HEK293 (cell line): ENCODE measurements around the gene KLHL5.

Experiments
- GLIS1 ChIP-seq: fragments of 450-650 bp; formaldehyde crosslinking; IDR thresholded peaks from 2 replicates; pipeline ENCODE4 v1.5.1; 2016; ENCODE audit warnings: missing biosample characterization, missing genetic modification characterization
- HOXD13 ChIP-seq: sonication (generic); formaldehyde crosslinking; IDR thresholded peaks from 2 replicates; pipeline ENCODE4 v1.8.0; 2022; ENCODE audit warnings: missing genetic modification reagents, borderline replicate concordance
- SP2 ChIP-seq: fragments of 450-650 bp; formaldehyde crosslinking; IDR thresholded peaks from 2 replicates; pipeline ENCODE4 v1.5.1; 2016; ENCODE audit warnings: missing biosample characterization, missing genetic modification characterization
- ZFHX2 ChIP-seq: fragments of 450-650 bp; formaldehyde crosslinking; conservative IDR thresholded peaks from 2 replicates; pipeline ENCODE4 v1.5.1; 2016; ENCODE audit warnings: missing biosample characterization, missing genetic modification characterization
- ZNF133 ChIP-seq: fragments of 450-650 bp; formaldehyde crosslinking; IDR thresholded peaks from 2 replicates; pipeline ENCODE4 v1.5.1; 2016; ENCODE audit warnings: missing biosample characterization, missing genetic modification characterization
- ZNF175 ChIP-seq: fragments of 450-650 bp; formaldehyde crosslinking; IDR thresholded peaks from 2 replicates; pipeline ENCODE4 v1.5.1; 2016; ENCODE audit warnings: missing biosample characterization, missing genetic modification characterization
- ZNF223 ChIP-seq: fragments of 450-650 bp; formaldehyde crosslinking; IDR thresholded peaks from 2 replicates; pipeline ENCODE4 v1.5.1; 2016; ENCODE audit warnings: missing biosample characterization, missing genetic modification characterization
- ZNF335 ChIP-seq: fragments of 450-650 bp; formaldehyde crosslinking; conservative IDR thresholded peaks from 2 replicates; pipeline ENCODE4 v1.5.1; 2016; ENCODE audit warnings: missing biosample characterization, missing genetic modification characterization
- ZNF366 ChIP-seq: fragments of 450-650 bp; formaldehyde crosslinking; conservative IDR thresholded peaks from 2 replicates; pipeline ENCODE4 v1.5.1; 2016; ENCODE audit warnings: missing biosample characterization, missing genetic modification characterization
- ZNF501 ChIP-seq: fragments of 450-650 bp; formaldehyde crosslinking; IDR thresholded peaks from 2 replicates; pipeline ENCODE4 v1.5.1; 2016; ENCODE audit warnings: missing biosample characterization, missing genetic modification characterization
- ZNF555 ChIP-seq: fragments of 450-650 bp; formaldehyde crosslinking; conservative IDR thresholded peaks from 2 replicates; pipeline ENCODE4 v1.5.1; 2017; ENCODE audit warnings: missing biosample characterization, mild to moderate bottlenecking, missing genetic modification characterization, inconsistent platforms
- ZNF707 ChIP-seq: fragments of 450-650 bp; formaldehyde crosslinking; IDR thresholded peaks from 2 replicates; pipeline ENCODE4 v1.5.1; 2016; ENCODE audit warnings: missing biosample characterization, missing genetic modification characterization
- ZNF777 ChIP-seq: fragments of 450-650 bp; formaldehyde crosslinking; IDR thresholded peaks from 2 replicates; pipeline ENCODE4 v1.5.1; 2017; ENCODE audit warnings: missing biosample characterization, missing genetic modification characterization, borderline replicate concordance
- ZNF837 ChIP-seq: fragments of 450-650 bp; formaldehyde crosslinking; IDR thresholded peaks from 2 replicates; pipeline ENCODE4 v1.5.1; 2016; ENCODE audit warnings: missing biosample characterization, missing genetic modification characterization
- ZNF843 ChIP-seq: fragments of 450-650 bp; formaldehyde crosslinking; IDR thresholded peaks from 2 replicates; pipeline ENCODE4 v1.5.1; 2016; ENCODE audit warnings: missing biosample characterization, missing genetic modification characterization
- ZXDB ChIP-seq: fragments of 450-650 bp; formaldehyde crosslinking; IDR thresholded peaks from 2 replicates; pipeline ENCODE4 v1.5.1; 2016; ENCODE audit warnings: missing biosample characterization, missing genetic modification characterization
- TF ChIP-seq, protein P1 (sequence below): fragments of 450-650 bp; formaldehyde crosslinking; IDR thresholded peaks from 2 replicates; pipeline ENCODE4; 2016; ENCODE audit warnings: missing biosample characterization, missing genetic modification characterization
- TF ChIP-seq, protein P2 (sequence below): fragments of 450-650 bp; formaldehyde crosslinking; IDR thresholded peaks from 2 replicates; pipeline ENCODE4 v1.5.1; 2016; ENCODE audit warnings: missing biosample characterization, missing genetic modification characterization
- TF ChIP-seq, protein P3 (sequence below): fragments of 450-650 bp; formaldehyde crosslinking; IDR thresholded peaks from 2 replicates; pipeline ENCODE4 v1.5.1; 2016; ENCODE audit warnings: missing biosample characterization, missing genetic modification characterization, borderline replicate concordance
- TF ChIP-seq, protein P4 (sequence below): fragments of 450-650 bp; formaldehyde crosslinking; IDR thresholded peaks from 2 replicates; pipeline ENCODE4 v1.5.1; 2016; ENCODE audit warnings: missing biosample characterization, missing genetic modification characterization
- TF ChIP-seq, protein P5 (sequence below): fragments of 450-650 bp; formaldehyde crosslinking; IDR thresholded peaks from 2 replicates; pipeline ENCODE4 v1.5.1; 2016; ENCODE audit warnings: missing biosample characterization, missing genetic modification characterization

Gene KLHL5

DNA sequence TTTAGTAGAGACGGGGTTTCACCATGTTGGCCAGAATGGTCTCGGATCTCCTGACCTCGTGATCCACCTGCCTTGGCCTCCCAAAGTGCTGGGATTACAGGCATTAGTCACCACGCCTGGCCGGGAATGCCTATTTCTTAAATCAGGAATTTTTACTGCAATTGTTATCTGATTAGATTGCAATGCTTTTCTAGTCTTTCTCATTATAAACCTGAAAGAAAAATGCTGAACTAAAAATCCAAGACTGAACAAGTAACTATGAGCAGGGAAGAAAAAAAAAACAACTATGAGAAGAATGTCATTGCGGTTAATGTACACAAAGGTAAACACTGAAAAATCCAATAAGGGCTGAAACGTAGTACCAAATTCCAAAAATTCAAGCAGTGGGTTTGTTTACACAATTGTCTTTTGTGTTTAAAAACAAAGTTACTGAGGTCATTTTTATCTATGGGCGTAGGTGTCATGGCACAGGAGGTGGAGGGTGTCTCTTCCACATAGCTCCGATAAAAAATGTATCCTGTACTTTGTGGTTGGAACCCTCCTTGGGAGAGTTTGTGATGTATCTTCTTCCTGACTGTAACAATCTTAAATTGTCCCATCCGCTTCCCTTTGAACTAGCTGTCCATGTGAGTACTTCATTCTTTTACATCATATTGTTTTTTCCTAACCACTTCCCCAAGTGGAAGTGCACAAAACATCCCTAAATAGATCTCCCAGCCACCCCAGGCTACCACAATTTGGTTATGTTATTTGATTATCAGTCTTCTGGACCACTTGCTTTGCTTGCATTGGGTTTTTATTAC, 18.8 kb upstream of the KLHL5 start (continued):
- TF ChIP-seq, protein P1, sequence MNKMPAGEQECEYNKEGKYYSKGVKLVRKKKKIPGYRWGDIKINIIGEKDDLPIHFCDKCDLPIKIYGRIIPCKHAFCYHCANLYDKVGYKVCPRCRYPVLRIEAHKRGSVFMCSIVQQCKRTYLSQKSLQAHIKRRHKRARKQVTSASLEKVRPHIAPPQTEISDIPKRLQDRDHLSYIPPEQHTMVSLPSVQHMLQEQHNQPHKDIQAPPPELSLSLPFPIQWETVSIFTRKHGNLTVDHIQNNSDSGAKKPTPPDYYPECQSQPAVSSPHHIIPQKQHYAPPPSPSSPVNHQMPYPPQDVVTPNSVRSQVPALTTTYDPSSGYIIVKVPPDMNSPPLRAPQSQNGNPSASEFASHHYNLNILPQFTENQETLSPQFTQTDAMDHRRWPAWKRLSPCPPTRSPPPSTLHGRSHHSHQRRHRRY (tag by site-specific recombination): no peak
- TF ChIP-seq ZNF335 (tag by site-specific recombination) (peak; percentile 59), ZNF366 (tag by site-specific recombination) (0 out of 2 replicates have a peak, but pooled peaks have one; percentile 18), ZNF501 (tag by site-specific recombination) (no peak), ZNF175 (no peak), GLIS1 (tag by site-specific recombination) (peak; percentile 60), ZNF843 (tag by site-specific recombination) (no peak), SP2 (no peak), ZFHX2 (tag by site-specific recombination) (peak; percentile 31; the same call in 1 of the 2 replicates), ZNF837 (tag by site-specific recombination) (no peak), HOXD13 (CRISPR knock-in tag) (no peak), ZNF707 (tag by site-specific recombination) (no peak), ZNF777 (tag by site-specific recombination) (no peak), ZNF223 (tag by site-specific recombination) (no peak), ZNF133 (tag by site-specific recombination) (no peak), ZNF555 (tag by site-specific recombination) (no peak), ZXDB (tag by site-specific recombination) (0 out of 2 replicates have a peak, but pooled peaks have one; percentile 35)
- TF ChIP-seq, protein P2, sequence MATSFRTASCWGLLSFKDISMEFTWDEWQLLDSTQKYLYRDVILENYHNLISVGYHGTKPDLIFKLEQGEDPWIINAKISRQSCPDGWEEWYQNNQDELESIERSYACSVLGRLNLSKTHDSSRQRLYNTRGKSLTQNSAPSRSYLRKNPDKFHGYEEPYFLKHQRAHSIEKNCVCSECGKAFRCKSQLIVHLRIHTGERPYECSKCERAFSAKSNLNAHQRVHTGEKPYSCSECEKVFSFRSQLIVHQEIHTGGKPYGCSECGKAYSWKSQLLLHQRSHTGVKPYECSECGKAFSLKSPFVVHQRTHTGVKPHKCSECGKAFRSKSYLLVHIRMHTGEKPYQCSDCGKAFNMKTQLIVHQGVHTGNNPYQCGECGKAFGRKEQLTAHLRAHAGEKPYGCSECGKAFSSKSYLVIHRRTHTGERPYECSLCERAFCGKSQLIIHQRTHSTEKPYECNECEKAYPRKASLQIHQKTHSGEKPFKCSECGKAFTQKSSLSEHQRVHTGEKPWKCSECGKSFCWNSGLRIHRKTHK (tag by site-specific recombination): no peak
- TF ChIP-seq, protein P3, sequence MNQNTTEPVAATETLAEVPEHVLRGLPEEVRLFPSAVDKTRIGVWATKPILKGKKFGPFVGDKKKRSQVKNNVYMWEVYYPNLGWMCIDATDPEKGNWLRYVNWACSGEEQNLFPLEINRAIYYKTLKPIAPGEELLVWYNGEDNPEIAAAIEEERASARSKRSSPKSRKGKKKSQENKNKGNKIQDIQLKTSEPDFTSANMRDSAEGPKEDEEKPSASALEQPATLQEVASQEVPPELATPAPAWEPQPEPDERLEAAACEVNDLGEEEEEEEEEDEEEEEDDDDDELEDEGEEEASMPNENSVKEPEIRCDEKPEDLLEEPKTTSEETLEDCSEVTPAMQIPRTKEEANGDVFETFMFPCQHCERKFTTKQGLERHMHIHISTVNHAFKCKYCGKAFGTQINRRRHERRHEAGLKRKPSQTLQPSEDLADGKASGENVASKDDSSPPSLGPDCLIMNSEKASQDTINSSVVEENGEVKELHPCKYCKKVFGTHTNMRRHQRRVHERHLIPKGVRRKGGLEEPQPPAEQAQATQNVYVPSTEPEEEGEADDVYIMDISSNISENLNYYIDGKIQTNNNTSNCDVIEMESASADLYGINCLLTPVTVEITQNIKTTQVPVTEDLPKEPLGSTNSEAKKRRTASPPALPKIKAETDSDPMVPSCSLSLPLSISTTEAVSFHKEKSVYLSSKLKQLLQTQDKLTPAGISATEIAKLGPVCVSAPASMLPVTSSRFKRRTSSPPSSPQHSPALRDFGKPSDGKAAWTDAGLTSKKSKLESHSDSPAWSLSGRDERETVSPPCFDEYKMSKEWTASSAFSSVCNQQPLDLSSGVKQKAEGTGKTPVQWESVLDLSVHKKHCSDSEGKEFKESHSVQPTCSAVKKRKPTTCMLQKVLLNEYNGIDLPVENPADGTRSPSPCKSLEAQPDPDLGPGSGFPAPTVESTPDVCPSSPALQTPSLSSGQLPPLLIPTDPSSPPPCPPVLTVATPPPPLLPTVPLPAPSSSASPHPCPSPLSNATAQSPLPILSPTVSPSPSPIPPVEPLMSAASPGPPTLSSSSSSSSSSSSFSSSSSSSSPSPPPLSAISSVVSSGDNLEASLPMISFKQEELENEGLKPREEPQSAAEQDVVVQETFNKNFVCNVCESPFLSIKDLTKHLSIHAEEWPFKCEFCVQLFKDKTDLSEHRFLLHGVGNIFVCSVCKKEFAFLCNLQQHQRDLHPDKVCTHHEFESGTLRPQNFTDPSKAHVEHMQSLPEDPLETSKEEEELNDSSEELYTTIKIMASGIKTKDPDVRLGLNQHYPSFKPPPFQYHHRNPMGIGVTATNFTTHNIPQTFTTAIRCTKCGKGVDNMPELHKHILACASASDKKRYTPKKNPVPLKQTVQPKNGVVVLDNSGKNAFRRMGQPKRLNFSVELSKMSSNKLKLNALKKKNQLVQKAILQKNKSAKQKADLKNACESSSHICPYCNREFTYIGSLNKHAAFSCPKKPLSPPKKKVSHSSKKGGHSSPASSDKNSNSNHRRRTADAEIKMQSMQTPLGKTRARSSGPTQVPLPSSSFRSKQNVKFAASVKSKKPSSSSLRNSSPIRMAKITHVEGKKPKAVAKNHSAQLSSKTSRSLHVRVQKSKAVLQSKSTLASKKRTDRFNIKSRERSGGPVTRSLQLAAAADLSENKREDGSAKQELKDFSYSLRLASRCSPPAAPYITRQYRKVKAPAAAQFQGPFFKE (tag by site-specific recombination): no peak
- TF ChIP-seq, protein P4, sequence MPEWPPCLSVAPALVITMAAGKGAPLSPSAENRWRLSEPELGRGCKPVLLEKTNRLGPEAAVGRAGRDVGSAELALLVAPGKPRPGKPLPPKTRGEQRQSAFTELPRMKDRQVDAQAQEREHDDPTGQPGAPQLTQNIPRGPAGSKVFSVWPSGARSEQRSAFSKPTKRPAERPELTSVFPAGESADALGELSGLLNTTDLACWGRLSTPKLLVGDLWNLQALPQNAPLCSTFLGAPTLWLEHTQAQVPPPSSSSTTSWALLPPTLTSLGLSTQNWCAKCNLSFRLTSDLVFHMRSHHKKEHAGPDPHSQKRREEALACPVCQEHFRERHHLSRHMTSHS (tag by site-specific recombination): no peak
- TF ChIP-seq, protein P5, sequence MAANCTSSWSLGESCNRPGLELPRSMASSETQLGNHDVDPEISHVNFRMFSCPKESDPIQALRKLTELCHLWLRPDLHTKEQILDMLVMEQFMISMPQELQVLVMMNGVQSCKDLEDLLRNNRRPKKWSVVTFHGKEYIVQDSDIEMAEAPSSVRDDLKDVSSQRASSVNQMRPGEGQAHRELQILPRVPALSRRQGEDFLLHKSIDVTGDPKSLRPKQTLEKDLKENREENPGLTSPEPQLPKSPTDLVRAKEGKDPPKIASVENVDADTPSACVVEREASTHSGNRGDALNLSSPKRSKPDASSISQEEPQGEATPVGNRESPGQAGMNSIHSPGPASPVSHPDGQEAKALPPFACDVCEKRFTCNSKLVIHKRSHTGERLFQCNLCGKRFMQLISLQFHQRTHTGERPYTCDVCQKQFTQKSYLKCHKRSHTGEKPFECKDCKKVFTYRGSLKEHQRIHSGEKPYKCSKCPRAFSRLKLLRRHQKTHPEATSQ: no peak
